ENCODE data around the gene MAS1. TPM values are rescaled to one million over a fixed set of nuclear protein-coding genes. Genes with fewer than 3 reads are reported as not detected.

MAS1 gene
- total RNA-seq, 1 donor from 2014 or later = not detected

GRCh38 chr6:159926542-159927203 lies 35.9 kb downstream of the MAS1 start:
- H3K27me3 ChIP-seq (ENCODE audit: low read depth) = no peaks in the 10 kb centered on the region
- no peaks in the 10 kb centered on the region for H3K9me3 ChIP-seq
- DNase-seq = no peak
- TF ChIP-seq, protein P1, sequence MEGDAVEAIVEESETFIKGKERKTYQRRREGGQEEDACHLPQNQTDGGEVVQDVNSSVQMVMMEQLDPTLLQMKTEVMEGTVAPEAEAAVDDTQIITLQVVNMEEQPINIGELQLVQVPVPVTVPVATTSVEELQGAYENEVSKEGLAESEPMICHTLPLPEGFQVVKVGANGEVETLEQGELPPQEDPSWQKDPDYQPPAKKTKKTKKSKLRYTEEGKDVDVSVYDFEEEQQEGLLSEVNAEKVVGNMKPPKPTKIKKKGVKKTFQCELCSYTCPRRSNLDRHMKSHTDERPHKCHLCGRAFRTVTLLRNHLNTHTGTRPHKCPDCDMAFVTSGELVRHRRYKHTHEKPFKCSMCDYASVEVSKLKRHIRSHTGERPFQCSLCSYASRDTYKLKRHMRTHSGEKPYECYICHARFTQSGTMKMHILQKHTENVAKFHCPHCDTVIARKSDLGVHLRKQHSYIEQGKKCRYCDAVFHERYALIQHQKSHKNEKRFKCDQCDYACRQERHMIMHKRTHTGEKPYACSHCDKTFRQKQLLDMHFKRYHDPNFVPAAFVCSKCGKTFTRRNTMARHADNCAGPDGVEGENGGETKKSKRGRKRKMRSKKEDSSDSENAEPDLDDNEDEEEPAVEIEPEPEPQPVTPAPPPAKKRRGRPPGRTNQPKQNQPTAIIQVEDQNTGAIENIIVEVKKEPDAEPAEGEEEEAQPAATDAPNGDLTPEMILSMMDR (IDR thresholded peaks at IDR 0.05) = no peak
- no peaks in the 10 kb centered on the region for H3K36me3 ChIP-seq
- no peak overlapping the region for H3K4me3 ChIP-seq
- intact Hi-C loops (cut with DNase I) = no loop called here
- peaks cover 9% of the 10 kb centered on the region for H3K4me1 ChIP-seq
- ATAC-seq = no peak
- no peak overlapping the region for H3K27ac ChIP-seq

DNA sequence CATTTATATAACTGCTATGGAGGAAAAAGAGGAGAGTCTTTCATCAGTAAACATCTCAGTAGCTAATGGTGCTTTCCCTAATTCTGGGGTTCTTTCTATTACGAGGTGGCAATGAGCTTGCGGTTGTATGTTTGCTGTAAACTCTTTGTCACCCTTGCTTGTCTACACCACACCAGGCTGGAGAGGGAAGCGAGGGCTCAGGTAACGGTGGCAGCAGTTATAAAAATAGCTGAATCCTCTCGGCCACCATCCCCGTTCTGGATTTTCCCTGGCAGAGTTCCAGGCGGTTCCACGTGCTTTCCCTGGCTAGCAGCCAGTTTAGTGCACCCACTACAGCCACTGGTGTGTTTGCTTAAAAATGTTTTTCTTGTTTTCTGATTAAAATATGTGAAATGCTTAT lies 39.0 kb downstream of the MAS1 start:
- TF ChIP-seq, protein P1 (IDR thresholded peaks at IDR 0.05) = no peak
- no peaks in the 10 kb centered on the region for H3K36me3 ChIP-seq
- H3K4me1 ChIP-seq = peaks cover 9% of the 10 kb centered on the region
- no peak overlapping the region for H3K27ac ChIP-seq
- no peak overlapping the region for H3K4me3 ChIP-seq
- intact Hi-C loops (cut with DNase I) = no loop called here
- ATAC-seq (peak in 1 of 2 donors; percentile 50), DNase-seq (no peak)
- H3K9me3 ChIP-seq = no peaks in the 10 kb centered on the region
- no peaks in the 10 kb centered on the region for H3K27me3 ChIP-seq (ENCODE audit: low read depth)

GRCh38 chr6:159931112-159931511 lies 40.3 kb downstream of the MAS1 start:
- peaks cover 9% of the 10 kb centered on the region for H3K4me1 ChIP-seq
- DNase-seq (no peak), ATAC-seq (no peak)
- no peaks in the 10 kb centered on the region for H3K9me3 ChIP-seq
- intact Hi-C loops (cut with DNase I) = no loop called here
- no peaks in the 10 kb centered on the region for H3K36me3 ChIP-seq
- H3K27me3 ChIP-seq (ENCODE audit: low read depth) = no peaks in the 10 kb centered on the region
- TF ChIP-seq, protein P1 (IDR thresholded peaks at IDR 0.05) = no peak
- no peak overlapping the region for H3K27ac ChIP-seq
- H3K4me3 ChIP-seq = no peak overlapping the region

DNA sequence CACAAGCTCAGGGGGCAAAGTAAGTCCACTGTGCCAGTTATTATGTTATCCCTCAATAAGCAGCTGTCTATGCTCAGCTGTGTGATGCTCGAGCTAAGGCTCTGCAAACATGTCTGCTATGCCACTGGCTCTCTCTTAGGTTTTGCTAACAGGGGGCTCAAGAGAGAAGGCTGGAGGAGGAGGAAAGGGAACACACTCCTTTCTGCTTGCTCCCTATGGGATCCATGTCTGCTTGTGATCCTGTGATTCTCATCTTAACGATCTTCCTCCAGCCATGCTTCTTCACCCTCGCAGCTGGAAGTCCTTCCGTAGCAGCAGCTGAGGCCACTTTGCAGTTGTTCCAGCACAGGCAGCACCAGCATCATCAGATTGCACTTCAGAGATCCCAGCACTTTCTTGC lies 41.1 kb downstream of the MAS1 start:
- no peaks in the 10 kb centered on the region for H3K27me3 ChIP-seq (ENCODE audit: low read depth)
- DNase-seq (no peak), ATAC-seq (no peak)
- intact Hi-C loops (cut with DNase I) = no loop called here
- no peaks in the 10 kb centered on the region for H3K36me3 ChIP-seq
- peaks cover 9% of the 10 kb centered on the region for H3K4me1 ChIP-seq
- H3K4me3 ChIP-seq = no peak overlapping the region
- H3K9me3 ChIP-seq = no peaks in the 10 kb centered on the region
- no peak overlapping the region for H3K27ac ChIP-seq
- TF ChIP-seq, protein P1 (IDR thresholded peaks at IDR 0.05) = no peak

- DNase-seq = no peak
- Histone ChIP-seq H3K9me3 (no peaks in the 10 kb centered on the region), H3K4me3 (no peak overlapping the region), H3K27me3 (ENCODE audit: low read depth) (no peaks in the 10 kb centered on the region), H3K4me1 (peaks cover 9% of the 10 kb centered on the region), H3K36me3 (no peaks in the 10 kb centered on the region), H3K27ac (no peak overlapping the region)
- TF ChIP-seq, protein P1 (IDR thresholded peaks at IDR 0.05) = no peak
- intact Hi-C loops (cut with DNase I) = no loop called here
- ATAC-seq = no peak
These were observed 42.3 kb downstream of the MAS1 start for GRCh38 chr6:159933077-159933476.

All from lower lobe of right lung (tissue), 2 donors.